ENCODE results near the gene LPP.

Gene LPP

GRCh38 chr3:188227442-188227841, 73.5 kb downstream of the LPP start:
- DNase-seq: no peak

GRCh38 chr3:188229177-188229576, 75.2 kb downstream of the LPP start:
- no peak for DNase-seq

GRCh38 chr3:188229726-188230125, 75.8 kb downstream of the LPP start:
- no peak for DNase-seq

- DNase-seq: peak; percentile 47
These were observed 77.0 kb downstream of the LPP start for GRCh38 chr3:188230962-188231361.

- no peak for DNase-seq
These were observed 77.5 kb downstream of the LPP start for GRCh38 chr3:188231456-188231855.

- no peak for DNase-seq
These were observed 78.7 kb downstream of the LPP start for GRCh38 chr3:188232656-188233055.

- DNase-seq: peak; percentile 56
These were observed 79.4 kb downstream of the LPP start for GRCh38 chr3:188233320-188233719.

GRCh38 chr3:188234132-188234531, 80.2 kb downstream of the LPP start:
- DNase-seq: peak; percentile 86

- no peak for DNase-seq
These were observed 82.3 kb downstream of the LPP start for GRCh38 chr3:188236271-188236670.

GRCh38 chr3:188239035-188239434, 85.1 kb downstream of the LPP start:
- no peak for DNase-seq

- no peak for DNase-seq
These were observed 85.6 kb downstream of the LPP start for GRCh38 chr3:188239577-188239976.

GRCh38 chr3:188240189-188240981, 86.4 kb downstream of the LPP start:
- DNase-seq: no peak

GRCh38 chr3:188241072-188241471, 87.1 kb downstream of the LPP start:
- DNase-seq: peak; percentile 41

GRCh38 chr3:188241883-188242282, 87.9 kb downstream of the LPP start:
- DNase-seq: peak; percentile 65

GRCh38 chr3:188242436-188243123, 88.6 kb downstream of the LPP start:
- no peak for DNase-seq

- no peak for DNase-seq
These were observed 89.3 kb downstream of the LPP start for GRCh38 chr3:188243124-188243795.

- DNase-seq: peak; percentile 87
These were observed 90.5 kb downstream of the LPP start for GRCh38 chr3:188244395-188244861.

- DNase-seq: no peak
These were observed 92.9 kb downstream of the LPP start for GRCh38 chr3:188246905-188247304.

- DNase-seq: no peak
These were observed 94.1 kb downstream of the LPP start for GRCh38 chr3:188248036-188248561.

GRCh38 chr3:188253123-188253793, 99.3 kb downstream of the LPP start:
- no peak for DNase-seq

- no peak for DNase-seq
These were observed 100.0 kb downstream of the LPP start for GRCh38 chr3:188253800-188254452.

GRCh38 chr3:188254520-188255070, 100.6 kb downstream of the LPP start:
- DNase-seq: no peak

All from fibroblast of upper back skin (primary cell).